Measurements from ENCODE around the gene SRGAP2C.
"Not testable (repeated sequence)": the region's sequence is repeated elsewhere in the genome, so short reads cannot be mapped to it uniquely, and the experiment has no call there.

The SRGAP2C gene

DNA sequence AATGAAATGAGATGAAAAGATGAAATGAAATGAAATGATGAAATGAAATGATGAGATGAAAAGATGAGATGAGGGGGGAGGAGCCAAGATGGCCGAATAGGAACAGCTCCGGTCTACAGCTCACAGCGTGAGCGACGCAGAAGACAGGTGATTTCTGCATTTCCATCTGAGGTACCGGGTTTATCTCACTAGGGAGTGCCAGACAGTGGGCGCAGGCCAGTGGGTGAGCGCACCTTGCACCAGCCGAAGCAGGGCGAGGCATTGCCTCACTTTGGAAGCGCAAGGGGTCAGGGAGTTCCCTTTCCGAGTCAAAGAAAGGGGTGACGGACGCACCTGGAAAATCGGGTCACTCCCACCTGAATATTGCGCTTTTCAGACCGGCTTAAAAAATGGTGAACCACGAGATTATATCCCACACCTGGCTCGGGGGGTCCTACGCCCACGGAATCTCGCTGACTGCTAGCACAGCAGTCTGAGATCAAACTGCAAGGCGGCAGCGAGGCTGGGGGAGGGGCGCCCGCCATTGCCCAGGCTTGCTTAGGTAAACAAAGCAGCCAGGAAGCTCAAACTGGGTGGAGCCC, 216.7 kb downstream of the SRGAP2C start:
- not testable (repeated sequence) for H3K36me3 ChIP-seq (ENCODE audit: insufficient read depth, low read length); H3K4me3 ChIP-seq (ENCODE audit: low read depth in 1 of 2, low read length in 2 of 2); H3K27ac ChIP-seq (ENCODE audit: low read depth, low read length); H3K9me3 ChIP-seq (ENCODE audit: low read length); H3K27me3 ChIP-seq (ENCODE audit: control insufficient read depth in 1 of 2, insufficient read depth in 2 of 2, low read length in 2 of 2); H3K9ac ChIP-seq (ENCODE audit: low read length); H3K4me1 ChIP-seq (ENCODE audit: insufficient read depth, low read length)

DNA sequence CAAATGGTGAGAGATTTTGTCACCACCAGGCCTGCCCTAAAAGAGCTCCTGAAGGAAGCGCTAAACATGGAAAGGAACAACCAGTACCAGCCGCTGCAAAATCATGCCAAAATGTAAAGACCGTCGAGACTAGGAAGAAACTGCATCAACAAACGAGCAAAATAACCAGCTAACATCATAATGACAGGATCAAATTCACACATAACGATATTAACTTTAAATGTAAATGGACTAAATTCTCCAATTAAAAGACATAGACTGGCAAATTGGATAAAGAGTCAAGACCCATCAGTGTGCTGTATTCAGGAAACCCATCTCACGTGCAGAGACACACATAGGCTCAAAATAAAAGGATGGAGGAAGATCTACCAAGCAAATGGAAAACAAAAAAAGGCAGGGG, 218.5 kb downstream of the SRGAP2C start:
- not testable (repeated sequence) for H3K36me3 ChIP-seq (ENCODE audit: insufficient read depth, low read length); H3K27ac ChIP-seq (ENCODE audit: low read depth, low read length); H3K27me3 ChIP-seq (ENCODE audit: control insufficient read depth in 1 of 2, insufficient read depth in 2 of 2, low read length in 2 of 2); H3K9me3 ChIP-seq (ENCODE audit: low read length); H3K9ac ChIP-seq (ENCODE audit: low read length); H3K4me1 ChIP-seq (ENCODE audit: insufficient read depth, low read length); H3K4me3 ChIP-seq (ENCODE audit: low read depth in 1 of 2, low read length in 2 of 2)

DNA sequence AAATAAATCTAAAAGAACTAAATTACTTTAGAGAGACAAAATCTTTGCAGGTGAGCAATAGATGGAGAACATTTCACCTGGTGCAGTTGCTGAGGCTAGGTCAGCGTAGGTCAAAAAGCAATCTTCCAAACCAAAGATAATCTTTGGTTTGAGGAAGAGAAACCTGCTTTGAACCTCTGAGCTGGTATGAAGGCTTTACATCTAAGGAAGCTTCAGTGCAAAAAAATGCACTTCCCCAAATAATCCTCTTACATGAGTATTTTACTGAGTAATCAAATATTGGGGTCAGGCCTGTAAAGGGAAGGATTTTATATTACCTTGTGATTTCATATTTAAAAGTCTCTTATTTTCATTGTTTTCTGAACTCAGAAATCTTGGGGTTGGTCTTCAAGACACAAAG, 223.6 kb downstream of the SRGAP2C start:
- no peaks in the 10 kb centered on the region for H3K27me3 ChIP-seq (ENCODE audit: control insufficient read depth in 1 of 2, insufficient read depth in 2 of 2, low read length in 2 of 2)
- H3K9ac ChIP-seq (ENCODE audit: low read length) = no peak overlapping the region
- no peak overlapping the region for H3K4me3 ChIP-seq (ENCODE audit: low read depth in 1 of 2, low read length in 2 of 2)
- H3K36me3 ChIP-seq (ENCODE audit: insufficient read depth, low read length) = no peaks in the 10 kb centered on the region
- no peaks in the 10 kb centered on the region for H3K4me1 ChIP-seq (ENCODE audit: insufficient read depth, low read length)
- no peak overlapping the region for H3K27ac ChIP-seq (ENCODE audit: low read depth, low read length)
- no peaks in the 10 kb centered on the region for H3K9me3 ChIP-seq (ENCODE audit: low read length)

DNA sequence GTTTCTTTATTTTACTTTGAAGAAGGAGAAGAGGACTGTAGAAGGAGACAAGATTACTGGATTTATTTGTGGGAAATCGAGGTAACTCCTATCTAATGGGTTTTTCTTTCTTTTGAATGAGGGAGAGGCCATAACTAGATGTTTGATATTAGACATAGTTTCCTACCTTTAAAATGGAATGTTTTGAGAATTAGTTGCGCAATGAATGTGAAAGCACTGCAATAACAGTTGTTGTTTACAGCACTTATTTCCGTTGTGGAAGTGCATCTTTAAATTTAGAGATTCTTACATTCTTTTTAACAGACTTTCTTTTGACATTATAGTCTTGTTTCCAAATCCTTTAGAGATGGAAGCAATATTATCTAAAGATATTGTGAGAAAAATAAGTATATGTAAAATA, 229.0 kb downstream of the SRGAP2C start:
- Histone ChIP-seq H3K9me3 (ENCODE audit: low read length) (no peaks in the 10 kb centered on the region), H3K27me3 (ENCODE audit: control insufficient read depth in 1 of 2, insufficient read depth in 2 of 2, low read length in 2 of 2) (no peaks in the 10 kb centered on the region), H3K4me3 (ENCODE audit: low read depth in 1 of 2, low read length in 2 of 2) (no peak overlapping the region), H3K36me3 (ENCODE audit: insufficient read depth, low read length) (no peaks in the 10 kb centered on the region), H3K9ac (ENCODE audit: low read length) (no peak overlapping the region), H3K27ac (ENCODE audit: low read depth, low read length) (no peak overlapping the region), H3K4me1 (ENCODE audit: insufficient read depth, low read length) (no peaks in the 10 kb centered on the region)

DNA sequence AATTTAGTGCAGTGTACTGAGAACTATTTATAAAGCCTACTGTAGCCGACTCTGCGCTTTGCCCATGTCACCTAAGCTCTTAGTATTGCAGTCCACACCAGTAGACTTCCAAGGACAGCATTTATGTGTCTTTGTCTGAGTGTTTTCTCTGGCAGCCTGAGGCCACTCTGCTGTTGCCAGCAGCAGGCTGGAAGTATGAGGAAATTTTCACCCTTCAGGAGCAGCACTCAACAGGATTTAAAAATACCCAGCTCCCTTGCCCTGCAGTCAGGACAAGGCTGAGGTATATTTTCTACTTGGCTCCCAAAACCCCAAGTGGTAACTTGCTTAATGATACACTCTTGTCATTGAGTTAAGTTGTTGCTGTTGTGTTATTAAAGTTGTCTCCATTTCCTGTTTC, 230.1 kb downstream of the SRGAP2C start:
- H3K9me3 ChIP-seq (ENCODE audit: low read length) = no peaks in the 10 kb centered on the region
- no peak overlapping the region for H3K27ac ChIP-seq (ENCODE audit: low read depth, low read length)
- H3K4me1 ChIP-seq (ENCODE audit: insufficient read depth, low read length) = no peaks in the 10 kb centered on the region
- no peak overlapping the region for H3K9ac ChIP-seq (ENCODE audit: low read length)
- H3K36me3 ChIP-seq (ENCODE audit: insufficient read depth, low read length) = no peaks in the 10 kb centered on the region
- H3K27me3 ChIP-seq (ENCODE audit: control insufficient read depth in 1 of 2, insufficient read depth in 2 of 2, low read length in 2 of 2) = no peaks in the 10 kb centered on the region
- no peak overlapping the region for H3K4me3 ChIP-seq (ENCODE audit: low read depth in 1 of 2, low read length in 2 of 2)

DNA sequence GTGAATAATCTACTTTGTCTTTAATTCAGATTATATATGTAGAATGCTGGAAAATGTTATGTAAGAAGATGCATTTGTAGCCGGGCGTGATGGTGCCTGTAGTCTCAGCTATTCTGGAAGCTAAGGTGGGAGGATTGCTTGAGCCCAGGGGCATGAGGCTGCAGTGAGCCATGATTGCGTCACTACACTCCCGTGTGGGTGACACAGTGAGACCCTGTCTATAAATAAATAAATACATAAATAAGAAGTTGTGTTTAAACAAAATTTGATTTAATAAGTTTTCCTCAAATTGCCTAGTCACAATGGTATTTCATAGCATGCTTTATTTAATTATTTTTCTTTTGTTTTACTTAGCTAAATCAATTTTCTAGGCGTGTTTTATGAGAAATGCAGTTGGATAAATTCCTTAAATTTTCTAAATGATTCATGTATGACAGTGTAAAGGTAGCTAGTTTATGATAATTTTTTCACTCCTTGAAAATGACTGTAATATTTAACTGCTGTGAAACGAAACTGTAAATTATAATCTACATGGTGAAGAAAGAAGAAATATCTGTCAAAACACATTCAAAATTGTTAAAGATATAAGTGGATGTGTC, 232.6 kb downstream of the SRGAP2C start:
- Histone ChIP-seq H3K9ac (ENCODE audit: low read length) (no peak overlapping the region), H3K4me1 (ENCODE audit: insufficient read depth, low read length) (no peaks in the 10 kb centered on the region), H3K4me3 (ENCODE audit: low read depth in 1 of 2, low read length in 2 of 2) (no peak overlapping the region), H3K9me3 (ENCODE audit: low read length) (no peaks in the 10 kb centered on the region), H3K27ac (ENCODE audit: low read depth, low read length) (no peak overlapping the region), H3K27me3 (ENCODE audit: control insufficient read depth in 1 of 2, insufficient read depth in 2 of 2, low read length in 2 of 2) (no peaks in the 10 kb centered on the region), H3K36me3 (ENCODE audit: insufficient read depth, low read length) (no peaks in the 10 kb centered on the region)

DNA sequence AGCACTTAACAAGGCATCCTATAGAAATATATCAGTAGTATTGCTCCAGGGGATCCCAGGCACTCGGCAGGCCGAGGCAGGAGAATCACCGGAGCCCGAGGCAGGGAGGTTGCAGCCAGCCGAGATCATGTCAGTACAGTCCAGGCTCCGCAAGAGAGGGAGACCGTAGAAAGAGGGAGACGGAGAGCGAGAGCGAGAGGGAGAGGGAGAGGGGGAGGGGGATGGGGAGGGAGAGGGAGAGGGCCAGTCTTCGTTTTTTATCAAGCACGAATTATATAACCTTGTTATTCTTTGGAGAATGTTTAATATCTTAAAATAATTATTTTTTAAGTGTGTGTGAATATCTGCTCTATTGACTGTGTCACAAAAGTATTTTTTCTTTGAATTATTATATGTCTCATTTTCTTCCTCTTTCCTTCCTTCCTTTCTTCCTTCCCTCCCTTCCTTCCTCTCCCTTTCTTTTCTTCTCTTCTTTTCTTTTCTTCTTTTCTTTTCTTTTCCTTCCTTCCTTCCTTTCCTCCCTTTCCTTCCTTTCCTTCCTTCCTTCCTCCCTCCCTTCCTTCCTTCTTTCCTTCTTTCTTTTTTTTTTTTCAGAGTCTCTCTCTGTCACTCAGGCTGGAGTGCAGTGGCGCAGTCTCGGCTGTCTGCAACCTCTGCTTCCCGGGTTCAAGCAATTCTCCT, 233.7 kb downstream of the SRGAP2C start:
- H3K4me3 ChIP-seq (ENCODE audit: low read depth in 1 of 2, low read length in 2 of 2) = no peak overlapping the region

DNA sequence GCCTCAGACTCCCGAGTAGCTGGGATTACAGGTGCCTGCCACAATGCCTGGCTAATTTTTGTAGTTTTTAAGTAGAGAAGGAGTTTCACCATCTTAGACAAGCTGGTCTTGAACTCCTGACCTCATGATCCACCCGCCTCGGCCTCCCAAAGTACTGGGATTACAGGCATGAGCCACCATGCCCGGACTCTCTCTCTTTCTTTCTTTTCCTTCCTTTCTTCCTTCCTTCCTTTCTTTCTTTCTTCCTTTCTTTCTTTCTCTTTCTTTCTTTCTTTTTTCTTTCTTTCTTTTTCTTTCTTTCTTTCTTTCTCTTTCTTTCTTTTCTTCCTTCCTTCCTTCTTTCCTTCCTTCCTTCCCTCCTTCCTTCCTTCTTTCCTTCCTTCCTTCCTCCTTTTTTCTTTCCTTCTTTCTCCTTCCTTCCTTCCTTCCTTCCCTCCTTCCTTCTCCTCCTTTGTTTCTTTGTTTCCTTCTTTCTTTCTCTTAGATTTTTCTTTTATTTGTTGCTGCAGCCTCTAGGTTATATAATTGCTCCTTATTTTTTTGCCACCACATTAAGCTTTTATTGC, 234.4 kb downstream of the SRGAP2C start:
- H3K27me3 ChIP-seq (ENCODE audit: control insufficient read depth in 1 of 2, insufficient read depth in 2 of 2, low read length in 2 of 2); H3K36me3 ChIP-seq (ENCODE audit: insufficient read depth, low read length); H3K9me3 ChIP-seq (ENCODE audit: low read length); H3K4me1 ChIP-seq (ENCODE audit: insufficient read depth, low read length); H3K9ac ChIP-seq (ENCODE audit: low read length); H3K27ac ChIP-seq (ENCODE audit: low read depth, low read length); H3K4me3 ChIP-seq (ENCODE audit: low read depth in 1 of 2, low read length in 2 of 2): not testable (repeated sequence)

More for the DNA sequence above, 233.7 kb downstream of the SRGAP2C start:
- H3K27me3 ChIP-seq (ENCODE audit: control insufficient read depth in 1 of 2, insufficient read depth in 2 of 2, low read length in 2 of 2) = no peaks in the 10 kb centered on the region
- no peaks in the 10 kb centered on the region for H3K4me1 ChIP-seq (ENCODE audit: insufficient read depth, low read length)
- no peaks in the 10 kb centered on the region for H3K9me3 ChIP-seq (ENCODE audit: low read length)
- H3K9ac ChIP-seq (ENCODE audit: low read length) = no peak overlapping the region
- H3K36me3 ChIP-seq (ENCODE audit: insufficient read depth, low read length) = no peaks in the 10 kb centered on the region
- H3K27ac ChIP-seq (ENCODE audit: low read depth, low read length) = no peak overlapping the region

DNA sequence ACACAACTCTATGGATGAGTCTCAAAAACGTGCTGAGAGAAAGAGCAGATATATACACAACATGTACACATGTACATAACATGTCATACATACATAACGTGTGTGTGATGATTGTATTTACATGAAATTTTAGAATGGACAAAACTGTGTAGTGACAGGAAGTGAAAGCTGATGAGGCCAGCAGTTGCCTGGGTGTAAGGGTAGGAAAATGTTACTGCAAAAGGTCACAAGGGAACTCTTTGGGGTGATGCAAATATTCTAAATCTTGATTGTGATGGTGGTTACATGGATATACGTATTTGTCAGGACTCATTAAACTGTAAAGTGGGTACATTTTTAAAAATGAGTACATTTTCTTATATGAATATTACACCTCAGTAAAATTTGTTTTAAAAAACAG, 236.7 kb downstream of the SRGAP2C start:
- H3K4me3 ChIP-seq (ENCODE audit: low read depth in 1 of 2, low read length in 2 of 2); H3K27me3 ChIP-seq (ENCODE audit: control insufficient read depth in 1 of 2, insufficient read depth in 2 of 2, low read length in 2 of 2); H3K36me3 ChIP-seq (ENCODE audit: insufficient read depth, low read length); H3K9ac ChIP-seq (ENCODE audit: low read length); H3K27ac ChIP-seq (ENCODE audit: low read depth, low read length); H3K9me3 ChIP-seq (ENCODE audit: low read length); H3K4me1 ChIP-seq (ENCODE audit: insufficient read depth, low read length): not testable (repeated sequence)

DNA sequence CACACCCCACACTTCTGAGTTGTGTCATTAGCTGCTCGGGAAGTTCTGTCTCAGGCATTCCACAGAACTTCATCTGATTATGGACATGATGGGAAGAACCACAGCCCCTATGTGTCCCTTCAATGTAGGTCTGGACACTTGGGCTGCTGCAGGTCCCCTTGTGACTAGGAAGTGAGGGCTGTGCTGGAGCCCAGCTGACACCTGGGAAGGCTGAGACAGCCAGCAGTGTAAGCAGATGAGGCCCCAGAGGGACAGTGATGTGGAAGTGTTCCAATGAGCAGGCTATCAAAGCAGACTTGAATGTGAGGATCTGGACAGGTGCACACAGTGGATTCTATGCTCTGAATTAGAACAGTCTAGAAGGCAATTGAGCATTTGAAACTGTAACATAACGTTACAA, 239.2 kb downstream of the SRGAP2C start:
- H3K27me3 ChIP-seq (ENCODE audit: control insufficient read depth in 1 of 2, insufficient read depth in 2 of 2, low read length in 2 of 2); H3K9me3 ChIP-seq (ENCODE audit: low read length); H3K4me1 ChIP-seq (ENCODE audit: insufficient read depth, low read length): not testable (repeated sequence)

DNA sequence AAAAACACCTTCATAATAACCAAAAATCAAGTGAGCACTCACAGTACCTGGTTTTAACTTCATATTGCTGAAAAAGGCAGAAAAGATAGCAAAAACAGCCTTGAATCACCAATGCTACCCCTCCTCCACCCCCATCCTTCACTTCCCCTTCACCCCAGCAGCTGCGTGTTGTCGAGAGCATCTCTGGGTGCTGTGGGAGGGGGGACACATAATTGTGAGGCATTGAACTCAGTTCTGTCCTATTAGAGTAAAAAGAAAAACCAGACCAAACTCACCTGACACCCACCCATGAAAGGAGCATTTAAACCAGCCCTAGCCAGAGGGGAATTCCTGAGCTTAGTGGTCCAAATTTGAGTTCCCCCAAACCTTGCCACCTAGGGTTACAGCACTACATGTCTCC, 248.7 kb downstream of the SRGAP2C start:
- H3K27ac ChIP-seq (ENCODE audit: low read depth, low read length); H3K9ac ChIP-seq (ENCODE audit: low read length); H3K27me3 ChIP-seq (ENCODE audit: control insufficient read depth in 1 of 2, insufficient read depth in 2 of 2, low read length in 2 of 2); H3K9me3 ChIP-seq (ENCODE audit: low read length); H3K36me3 ChIP-seq (ENCODE audit: insufficient read depth, low read length); H3K4me3 ChIP-seq (ENCODE audit: low read depth in 1 of 2, low read length in 2 of 2); H3K4me1 ChIP-seq (ENCODE audit: insufficient read depth, low read length): not testable (repeated sequence)

More for the DNA sequence above, 239.2 kb downstream of the SRGAP2C start:
- not testable (repeated sequence) for H3K9ac ChIP-seq (ENCODE audit: low read length); H3K36me3 ChIP-seq (ENCODE audit: insufficient read depth, low read length); H3K4me3 ChIP-seq (ENCODE audit: low read depth in 1 of 2, low read length in 2 of 2); H3K27ac ChIP-seq (ENCODE audit: low read depth, low read length)

DNA sequence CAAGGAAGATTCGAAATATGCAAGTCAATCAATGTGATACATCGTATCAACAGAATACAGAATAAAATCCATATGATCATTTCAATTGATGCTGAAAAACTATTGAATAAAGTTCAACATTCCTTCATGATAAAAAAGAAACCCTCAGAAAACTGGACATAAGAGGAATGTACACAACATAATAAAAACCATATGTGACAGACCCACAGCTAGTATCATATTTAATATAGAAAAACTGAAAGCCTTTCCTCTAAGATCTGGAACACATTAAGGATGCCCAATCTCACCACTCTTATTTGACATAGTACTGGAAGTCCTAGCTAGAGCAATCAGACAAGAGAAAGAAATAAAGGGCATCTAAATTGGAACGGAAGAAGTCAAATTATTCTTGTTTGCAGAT, 254.1 kb downstream of the SRGAP2C start:
- not testable (repeated sequence) for H3K36me3 ChIP-seq (ENCODE audit: insufficient read depth, low read length); H3K4me1 ChIP-seq (ENCODE audit: insufficient read depth, low read length); H3K4me3 ChIP-seq (ENCODE audit: low read depth in 1 of 2, low read length in 2 of 2); H3K9ac ChIP-seq (ENCODE audit: low read length); H3K9me3 ChIP-seq (ENCODE audit: low read length); H3K27ac ChIP-seq (ENCODE audit: low read depth, low read length); H3K27me3 ChIP-seq (ENCODE audit: control insufficient read depth in 1 of 2, insufficient read depth in 2 of 2, low read length in 2 of 2)
